ENCODE measurements around the gene ENOSF1.

Gene ENOSF1

GRCh38 chr18:671405-671804, 41.0 kb downstream of the ENOSF1 start:
- DNase-seq = no peak

GRCh38 chr18:670522-670921, 41.9 kb downstream of the ENOSF1 start:
- DNase-seq = no peak

- DNase-seq = no peak
Observed at GRCh38 chr18:669077-669476, 43.4 kb downstream of the ENOSF1 start.

GRCh38 chr18:668260-668659, 44.2 kb downstream of the ENOSF1 start:
- no peak for DNase-seq

GRCh38 chr18:666628-667027, 45.8 kb downstream of the ENOSF1 start:
- no peak for DNase-seq

GRCh38 chr18:666177-666576, 46.3 kb downstream of the ENOSF1 start:
- DNase-seq = no peak

GRCh38 chr18:662197-662596, 50.2 kb downstream of the ENOSF1 start:
- no peak for DNase-seq

- no peak for DNase-seq
Observed at GRCh38 chr18:659597-659996, 52.8 kb downstream of the ENOSF1 start.

GRCh38 chr18:658947-659533, 53.4 kb downstream of the ENOSF1 start:
- DNase-seq = no peak

- DNase-seq = peak; percentile 30
Observed at GRCh38 chr18:658001-658946, 54.2 kb downstream of the ENOSF1 start.

- DNase-seq = peak; percentile 27
Observed at GRCh38 chr18:657311-658000, 55.0 kb downstream of the ENOSF1 start, which contains the start of gene TYMS. Gene TYMS (plus strand): TSS chr18:657653. CDS start chr18:657743, 90 bp downstream.

- DNase-seq = no peak
Observed at GRCh38 chr18:655445-655844, 57.0 kb downstream of the ENOSF1 start.

- DNase-seq = no peak
Observed at GRCh38 chr18:654601-655000, 57.8 kb downstream of the ENOSF1 start.

GRCh38 chr18:653512-653911, 58.9 kb downstream of the ENOSF1 start:
- no peak for DNase-seq

- no peak for DNase-seq
Observed at GRCh38 chr18:652131-652530, 60.3 kb downstream of the ENOSF1 start.

- no peak for DNase-seq
Observed at GRCh38 chr18:650428-650858, 62.0 kb downstream of the ENOSF1 start.

- DNase-seq = no peak
Observed at GRCh38 chr18:649341-649740, 63.1 kb downstream of the ENOSF1 start.

GRCh38 chr18:647304-647703, 65.1 kb downstream of the ENOSF1 start:
- DNase-seq = no peak

GRCh38 chr18:644395-645004, 67.9 kb downstream of the ENOSF1 start:
- DNase-seq = no peak

GRCh38 chr18:641224-641623, 71.2 kb downstream of the ENOSF1 start:
- no peak for DNase-seq

GRCh38 chr18:635171-635570, 77.3 kb downstream of the ENOSF1 start:
- no peak for DNase-seq

GRCh38 chr18:634551-635045, 77.8 kb downstream of the ENOSF1 start:
- no peak for DNase-seq

GRCh38 chr18:631560-631959, 80.9 kb downstream of the ENOSF1 start:
- DNase-seq = no peak
